NCI-H510A (cell line): ENCODE results near the gene CACNA2D1.
"Not testable (repeated sequence)": the region's sequence is repeated elsewhere in the genome, so short reads cannot be mapped to it uniquely, and the experiment has no call there.

Experiments used
- DNase-seq: peaks from one replicate; lab custom pipeline; 2025; lab: John Stamatoyannopoulos, UW

The CACNA2D1 gene

GRCh38 chr7:82393076-82393839 is 50.3 kb downstream of the CACNA2D1 start:
- no peak for DNase-seq

GRCh38 chr7:82390936-82391335 is 52.6 kb downstream of the CACNA2D1 start:
- DNase-seq = no peak

GRCh38 chr7:82389876-82390275 is 53.7 kb downstream of the CACNA2D1 start:
- DNase-seq = no peak

DNA sequence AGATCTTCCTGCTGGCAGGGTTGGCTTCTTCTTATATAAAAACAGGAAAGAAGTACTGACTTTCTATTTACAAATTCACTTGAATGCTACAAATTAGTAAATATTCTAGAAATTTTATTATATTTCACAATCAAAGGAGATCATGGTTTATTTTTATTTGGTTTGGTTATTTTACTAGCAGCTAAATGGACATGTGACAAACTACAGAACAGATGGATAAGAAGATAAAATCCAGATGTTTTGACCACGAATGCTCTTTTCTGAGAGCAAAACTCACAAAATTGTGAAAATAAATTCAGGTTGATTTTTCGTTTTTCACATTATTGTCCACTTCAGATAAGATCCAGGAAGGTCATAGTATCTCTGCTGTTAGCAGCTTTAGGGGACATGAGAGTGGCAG is 55.4 kb downstream of the CACNA2D1 start:
- DNase-seq = no peak

DNA sequence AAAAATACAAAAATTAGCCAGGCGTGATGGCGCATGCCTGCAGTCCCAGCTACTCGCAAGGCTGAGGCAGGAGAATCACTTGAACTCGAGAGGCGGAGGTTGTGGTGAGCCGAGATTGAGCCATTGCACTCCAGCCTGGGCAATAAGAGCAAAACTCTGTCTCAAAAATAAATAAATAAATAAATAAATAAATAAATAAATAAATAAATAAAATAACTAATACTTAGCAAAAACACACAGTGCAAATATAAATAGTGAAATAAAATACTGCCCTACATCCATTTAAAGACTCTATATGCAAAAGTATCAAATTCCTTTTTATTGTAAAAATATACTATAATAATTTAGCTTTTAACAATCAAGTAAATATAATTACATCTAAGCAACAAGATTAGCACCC is 57.0 kb downstream of the CACNA2D1 start:
- DNase-seq = not testable (repeated sequence)

DNA sequence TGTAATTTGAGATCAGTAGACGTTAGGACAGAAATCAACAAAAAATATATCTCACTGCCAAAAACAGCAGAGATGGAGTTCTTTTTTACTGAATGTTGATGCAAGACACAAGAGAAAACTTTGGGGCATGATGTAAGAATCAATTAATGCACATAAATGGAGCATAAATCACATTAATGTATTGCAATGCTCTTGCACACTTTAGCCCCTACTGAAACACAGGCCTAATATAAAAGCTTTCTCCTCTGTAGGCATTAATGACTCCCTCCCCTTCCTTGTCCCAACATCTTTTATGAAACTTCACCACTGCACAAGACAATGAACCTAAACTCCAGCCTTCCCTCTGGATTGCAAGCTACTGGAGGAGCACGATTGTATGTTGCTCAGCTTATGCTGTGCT is 58.8 kb downstream of the CACNA2D1 start:
- no peak for DNase-seq

DNA sequence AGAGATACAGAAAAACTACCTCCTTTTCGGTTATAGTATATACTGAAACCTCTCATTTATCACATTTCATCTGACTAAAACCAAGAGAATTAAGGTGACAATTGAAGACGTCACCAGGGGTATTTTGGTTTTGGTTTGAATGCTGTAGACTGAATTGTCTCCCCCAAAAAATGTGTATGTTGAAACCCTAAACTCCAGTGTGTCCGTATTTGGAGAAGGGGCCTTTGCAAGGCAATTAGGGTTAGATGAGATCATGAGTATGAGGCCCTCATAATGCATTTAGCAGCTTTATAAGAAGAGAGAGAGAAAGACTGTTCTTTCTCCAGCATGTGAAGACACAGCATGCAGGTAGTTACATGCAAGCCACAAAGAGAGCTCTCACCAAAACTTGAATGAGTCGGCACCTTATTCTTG is 59.5 kb downstream of the CACNA2D1 start:
- no peak for DNase-seq

DNA sequence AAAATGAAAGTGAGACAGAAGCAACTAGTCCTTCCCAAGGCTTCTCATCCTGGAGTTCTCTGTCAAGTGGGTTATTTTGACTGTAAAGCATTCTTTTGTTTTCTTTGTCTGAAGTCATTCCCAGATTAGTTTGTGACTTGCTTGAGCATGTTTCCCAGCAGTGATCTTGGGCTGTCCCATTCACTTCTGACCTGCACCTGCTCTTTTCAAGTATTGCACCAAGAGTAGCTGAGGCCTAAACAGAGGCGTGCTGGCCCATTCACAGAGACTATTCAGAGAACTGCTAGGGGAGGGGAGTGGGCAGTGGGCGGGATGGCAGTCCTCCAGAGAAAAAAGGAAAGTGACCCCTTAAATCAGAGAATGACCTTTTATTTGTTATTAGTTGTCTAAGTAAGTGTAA is 61.3 kb downstream of the CACNA2D1 start:
- DNase-seq = no peak

- DNase-seq = no peak
Measured at GRCh38 chr7:82376739-82377138, 66.8 kb downstream of the CACNA2D1 start.

DNA sequence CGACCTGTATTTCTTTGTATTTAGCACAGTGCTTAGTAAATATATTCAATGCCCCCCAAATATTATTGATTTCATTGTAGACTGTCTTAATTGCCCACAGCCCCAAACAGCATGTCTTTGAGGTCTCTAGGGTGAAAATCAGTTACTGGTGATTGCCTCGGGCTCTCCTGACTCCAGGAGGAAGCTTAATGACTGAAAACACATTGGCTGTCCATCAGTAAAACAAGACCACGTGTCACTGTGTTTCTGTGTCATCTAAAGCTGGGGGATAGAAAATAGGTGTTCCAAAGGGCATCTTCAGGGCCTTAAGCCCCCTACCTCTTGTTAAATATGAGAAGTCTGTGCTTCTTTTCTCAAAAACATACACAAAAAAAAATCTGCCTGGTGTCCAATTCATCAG is 67.9 kb downstream of the CACNA2D1 start:
- no peak for DNase-seq

DNA sequence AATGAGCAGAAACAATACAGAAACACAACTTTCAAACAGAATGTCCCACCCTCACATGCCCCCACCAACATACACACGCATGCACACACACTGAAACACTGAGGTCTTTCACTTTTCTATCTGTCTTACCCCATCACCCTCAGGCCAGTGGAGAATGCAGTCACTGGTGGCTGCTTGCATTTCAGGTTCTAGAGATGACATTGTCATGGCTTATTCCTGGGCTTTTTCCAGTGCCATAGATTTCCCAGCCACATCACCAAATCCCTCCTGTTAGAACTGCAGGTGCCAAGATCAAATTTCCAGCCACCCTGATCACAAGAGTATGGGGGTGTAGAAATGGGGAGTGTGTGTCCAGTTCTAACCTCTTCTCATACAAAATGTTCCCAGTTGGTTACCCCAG is 68.4 kb downstream of the CACNA2D1 start:
- no peak for DNase-seq

- no peak for DNase-seq
Measured at GRCh38 chr7:82373926-82374635, 69.5 kb downstream of the CACNA2D1 start.

DNA sequence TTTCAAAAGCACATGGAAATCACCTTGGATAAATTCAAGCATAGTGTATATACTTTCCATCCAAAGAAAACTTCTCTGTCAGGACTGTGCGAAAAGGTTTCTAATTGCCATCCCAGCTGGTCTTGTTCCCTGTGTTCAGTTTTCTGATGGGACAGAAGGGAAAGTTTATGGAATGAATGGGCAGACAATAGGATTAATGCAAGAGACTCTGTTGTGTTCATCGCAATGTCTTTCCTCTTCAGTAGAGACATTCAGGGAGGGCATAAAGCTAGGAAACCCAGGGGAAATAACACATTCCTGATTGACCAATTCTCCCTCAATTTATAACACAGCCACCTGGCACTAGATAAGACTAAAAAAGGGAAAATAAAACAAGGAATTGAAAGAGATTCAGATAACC is 78.9 kb downstream of the CACNA2D1 start:
- no peak for DNase-seq

- DNase-seq = no peak
Measured at GRCh38 chr7:82364048-82364447, 79.5 kb downstream of the CACNA2D1 start.

DNA sequence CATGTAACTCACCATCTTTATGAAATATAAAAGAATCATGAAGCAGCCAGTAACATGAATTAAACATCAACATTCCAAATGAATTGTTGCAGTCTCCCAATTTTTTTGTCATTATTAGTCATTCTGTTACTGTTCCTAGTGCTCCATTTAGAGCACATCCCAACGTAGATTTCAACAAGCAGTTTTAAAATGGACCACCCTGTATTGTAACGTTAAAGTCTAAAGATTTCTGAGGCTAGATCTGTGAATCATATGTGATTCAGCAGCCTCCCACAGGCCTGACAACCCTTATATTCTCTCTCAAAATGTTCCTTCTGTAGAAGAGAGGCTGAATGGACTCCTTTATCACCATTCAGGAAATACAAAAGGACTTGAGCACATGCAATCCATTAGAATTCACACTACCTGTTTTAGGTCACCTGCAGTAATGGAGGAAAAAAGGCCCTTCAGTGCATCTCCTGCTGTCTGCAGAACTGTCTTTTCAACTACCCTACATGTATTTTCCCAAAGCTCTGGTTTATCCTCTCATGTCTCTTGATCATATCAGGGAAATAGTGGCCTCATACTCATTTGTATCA is 81.4 kb downstream of the CACNA2D1 start:
- no peak for DNase-seq

- DNase-seq = no peak
Measured at GRCh38 chr7:82360591-82361368, 82.8 kb downstream of the CACNA2D1 start.

- no peak for DNase-seq
Measured at GRCh38 chr7:82359426-82359825, 84.2 kb downstream of the CACNA2D1 start.

GRCh38 chr7:82358923-82359322 is 84.7 kb downstream of the CACNA2D1 start:
- no peak for DNase-seq

- no peak for DNase-seq
Measured at GRCh38 chr7:82358009-82358578, 85.5 kb downstream of the CACNA2D1 start.

- DNase-seq = no peak
Measured at GRCh38 chr7:82348251-82348650, 95.3 kb downstream of the CACNA2D1 start.

GRCh38 chr7:82347808-82348207 is 95.8 kb downstream of the CACNA2D1 start:
- DNase-seq = no peak

DNA sequence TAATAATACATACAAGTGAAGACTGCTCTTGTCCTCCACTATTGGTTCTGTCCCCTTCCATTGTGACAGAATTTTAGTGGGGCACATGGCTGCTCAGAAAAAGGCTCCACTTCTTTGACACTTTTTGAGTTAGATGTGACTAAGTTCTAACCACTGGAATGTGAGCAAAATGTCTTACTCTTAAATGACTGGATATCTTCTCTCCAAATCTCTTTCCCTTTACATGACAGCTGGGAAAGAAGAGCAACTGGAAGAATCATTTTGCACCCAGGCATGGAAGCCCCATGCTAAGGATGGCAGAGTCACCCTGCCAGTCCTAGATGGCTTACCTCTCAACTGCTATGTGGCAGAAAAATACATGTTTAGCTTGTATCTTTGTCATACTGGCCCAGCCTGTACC is 97.7 kb downstream of the CACNA2D1 start:
- no peak for DNase-seq
